Left ventricle myocardium inferior (tissue), 1 donor: ENCODE data around the gene GABRB3. TPM values are rescaled to one million over a fixed set of nuclear protein-coding genes. Genes with fewer than 3 reads are reported as not detected.

ENCODE experiments used
- DNase-seq: peaks from one replicate; pipeline ENCODE4 v3.0.0-alpha.2; 2020
- H3K27ac ChIP-seq: fragments of 200-600 bp; replicated peaks from 2 replicates; pipeline ENCODE4 v1.8.0; 2021
- H3K27me3 ChIP-seq: fragments of 200-600 bp; 2 replicates; pipeline ENCODE4 v1.8.0; 2021; ENCODE audit warnings: low read depth
- H3K36me3 ChIP-seq: fragments of 200-600 bp; 2 replicates; pipeline ENCODE4 v1.8.0; 2021
- H3K4me1 ChIP-seq: fragments of 200-600 bp; 2 replicates; pipeline ENCODE4 v1.8.0; 2021
- H3K4me3 ChIP-seq: fragments of 200-600 bp; 2 replicates; pipeline ENCODE4 v1.8.0; 2021; ENCODE audit warnings: mild to moderate bottlenecking, moderate library complexity
- H3K9me3 ChIP-seq: fragments of 200-600 bp; replicated peaks from 2 replicates; pipeline ENCODE4 v1.8.0; 2021
- intact Hi-C: fragments of 100-400 bp; cut with micrococcal nuclease; formaldehyde crosslinking; loops from one replicate; pipeline ENCODE4 v1.11.0; 2022
- total RNA-seq: library from RNA; stranded (reverse); fragmentation: NEBNext Ultra II Directional; extraction: Animal tissue kit (Norgen Biotek cat#: 25700); gene quantifications from one replicate; pipeline ENCODE4 v1.2.1, GENCODE V29; 2021
- TF ChIP-seq, protein P1 (sequence below): fragments of 200-600 bp; IDR thresholded peaks from 2 replicates; pipeline ENCODE4 v1.8.0; 2021; ENCODE audit warnings: antibody characterized with exemption, mild to moderate bottlenecking, borderline replicate concordance
- donor health status: DM: no; HTN: yes; CAD: no; lungs with severe emphysema.

GABRB3 gene
- total RNA-seq, 1 donor from 2014 or later = 2.4 TPM

DNA sequence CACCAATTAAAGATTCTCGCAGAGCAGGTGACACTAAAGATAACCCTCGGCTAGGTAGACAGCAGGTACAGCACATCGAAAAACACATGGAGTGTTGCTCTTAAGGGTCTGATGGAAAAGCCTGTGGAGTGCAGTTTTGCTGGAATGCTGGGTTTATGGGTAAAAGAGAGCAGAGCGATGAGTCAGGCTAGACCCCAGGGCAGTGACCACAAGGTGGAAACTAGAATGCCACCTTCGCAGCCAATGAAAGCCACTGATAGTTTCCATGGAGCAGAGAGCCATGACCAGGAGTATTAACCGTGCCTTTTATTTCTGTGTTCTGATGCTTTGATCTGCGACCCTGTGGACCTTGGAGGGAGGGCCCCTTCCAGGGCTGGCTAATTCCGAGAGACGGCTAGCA is 149.8 kb downstream of the GABRB3 start:
- TF ChIP-seq, protein P1, sequence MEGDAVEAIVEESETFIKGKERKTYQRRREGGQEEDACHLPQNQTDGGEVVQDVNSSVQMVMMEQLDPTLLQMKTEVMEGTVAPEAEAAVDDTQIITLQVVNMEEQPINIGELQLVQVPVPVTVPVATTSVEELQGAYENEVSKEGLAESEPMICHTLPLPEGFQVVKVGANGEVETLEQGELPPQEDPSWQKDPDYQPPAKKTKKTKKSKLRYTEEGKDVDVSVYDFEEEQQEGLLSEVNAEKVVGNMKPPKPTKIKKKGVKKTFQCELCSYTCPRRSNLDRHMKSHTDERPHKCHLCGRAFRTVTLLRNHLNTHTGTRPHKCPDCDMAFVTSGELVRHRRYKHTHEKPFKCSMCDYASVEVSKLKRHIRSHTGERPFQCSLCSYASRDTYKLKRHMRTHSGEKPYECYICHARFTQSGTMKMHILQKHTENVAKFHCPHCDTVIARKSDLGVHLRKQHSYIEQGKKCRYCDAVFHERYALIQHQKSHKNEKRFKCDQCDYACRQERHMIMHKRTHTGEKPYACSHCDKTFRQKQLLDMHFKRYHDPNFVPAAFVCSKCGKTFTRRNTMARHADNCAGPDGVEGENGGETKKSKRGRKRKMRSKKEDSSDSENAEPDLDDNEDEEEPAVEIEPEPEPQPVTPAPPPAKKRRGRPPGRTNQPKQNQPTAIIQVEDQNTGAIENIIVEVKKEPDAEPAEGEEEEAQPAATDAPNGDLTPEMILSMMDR = no peak
- no peaks in the 10 kb centered on the region for H3K27me3 ChIP-seq
- H3K4me3 ChIP-seq = no peak overlapping the region
- no peak for DNase-seq
- no peaks in the 10 kb centered on the region for H3K36me3 ChIP-seq
- peaks cover 8% of the 10 kb centered on the region for H3K9me3 ChIP-seq
- H3K4me1 ChIP-seq = no peaks in the 10 kb centered on the region
- intact Hi-C loops = no loop called here
- no peak overlapping the region for H3K27ac ChIP-seq

DNA sequence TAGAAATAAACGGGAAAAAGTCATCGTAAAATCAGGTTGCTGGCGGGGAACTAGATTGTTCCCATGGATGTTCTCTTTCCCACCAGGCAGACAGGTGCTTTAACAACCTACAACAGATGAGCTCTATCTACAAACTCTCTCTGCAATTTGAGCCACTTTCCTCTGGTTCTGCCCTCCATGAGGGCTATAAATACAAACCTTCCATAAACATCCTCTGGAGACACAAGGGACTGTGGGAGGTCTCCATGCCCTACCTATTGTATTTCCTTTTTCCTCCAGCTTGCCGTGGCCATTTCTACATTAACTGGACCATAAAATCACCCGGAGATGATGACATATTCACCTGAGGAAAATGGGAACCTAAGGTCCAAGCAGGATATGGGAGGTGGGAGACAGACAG is 151.1 kb downstream of the GABRB3 start:
- no peak for DNase-seq

DNA sequence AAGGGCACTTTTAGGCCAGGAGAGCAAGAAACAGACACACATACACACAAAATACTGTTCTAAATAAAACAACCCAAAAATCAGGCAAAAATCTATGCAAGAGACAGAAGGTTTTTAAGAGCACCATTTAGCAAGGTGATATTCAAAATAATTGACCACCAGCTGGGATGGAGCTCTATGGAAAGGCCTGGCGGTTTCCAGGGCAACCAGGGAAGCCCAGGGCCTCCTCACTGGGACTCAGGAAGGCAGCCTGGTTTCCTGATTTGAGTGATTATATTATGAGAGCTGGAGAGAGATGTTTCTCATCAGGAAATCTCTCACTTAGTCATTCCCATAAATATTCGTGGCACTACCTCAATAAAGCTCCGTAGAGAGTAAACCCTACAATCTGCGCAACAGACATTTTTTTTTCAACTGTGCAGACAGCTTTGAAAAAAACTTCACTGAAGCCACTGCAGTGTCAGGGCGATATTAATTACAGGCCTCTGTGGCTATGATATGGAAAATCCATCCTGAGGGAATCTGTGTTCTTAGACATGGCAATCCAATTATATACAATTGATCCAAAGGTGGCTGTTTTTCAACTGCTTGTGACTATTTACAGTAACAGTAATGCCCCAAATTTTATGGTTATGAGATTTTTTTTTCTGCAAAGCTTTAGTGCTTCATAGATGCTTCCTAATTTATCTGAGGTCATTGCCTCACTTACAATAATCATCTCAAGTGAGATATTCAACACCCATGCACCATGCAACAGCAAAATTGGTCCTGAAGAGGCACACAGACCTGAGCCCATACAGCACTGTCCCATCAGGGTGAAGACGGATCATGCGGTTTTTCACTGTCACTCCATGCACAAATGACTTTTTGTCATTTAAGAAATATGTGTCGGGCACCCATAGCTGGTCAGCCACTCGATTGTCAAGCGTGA is 152.1 kb downstream of the GABRB3 start:
- Histone ChIP-seq H3K4me1 (no peaks in the 10 kb centered on the region), H3K36me3 (no peaks in the 10 kb centered on the region), H3K27me3 (no peaks in the 10 kb centered on the region), H3K27ac (no peak overlapping the region), H3K4me3 (no peak overlapping the region), H3K9me3 (no peaks in the 10 kb centered on the region)
- DNase-seq = no peak
- TF ChIP-seq, protein P1 = no peak
- intact Hi-C loops = no loop called here

More for the DNA sequence above, 151.1 kb downstream of the GABRB3 start:
- no peaks in the 10 kb centered on the region for H3K36me3 ChIP-seq
- H3K4me3 ChIP-seq = no peak overlapping the region
- peaks cover 2% of the 10 kb centered on the region for H3K9me3 ChIP-seq
- intact Hi-C loops = no loop called here
- no peaks in the 10 kb centered on the region for H3K27me3 ChIP-seq
- H3K4me1 ChIP-seq = no peaks in the 10 kb centered on the region
- TF ChIP-seq, protein P1 = no peak
- no peak overlapping the region for H3K27ac ChIP-seq

DNA sequence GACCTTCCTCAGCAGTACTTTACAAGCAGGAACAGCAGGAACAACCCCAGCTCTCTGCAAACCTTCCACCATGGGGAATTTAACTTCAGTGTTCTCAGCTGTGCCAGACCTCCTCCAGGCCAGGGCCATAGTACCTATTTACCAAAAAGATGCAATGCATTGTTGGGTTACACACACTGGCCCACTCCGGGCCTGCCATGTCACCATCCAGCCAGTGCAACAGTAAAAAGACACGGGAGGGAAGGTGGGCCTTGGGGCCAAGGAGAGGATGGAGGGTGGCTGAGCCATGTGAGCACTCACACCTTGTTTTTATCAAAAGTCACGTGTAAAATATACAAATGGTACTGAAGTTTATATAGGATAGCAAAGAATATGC is 157.0 kb downstream of the GABRB3 start:
- intact Hi-C loops = no loop called here
- TF ChIP-seq, protein P1 = no peak
- DNase-seq = no peak
- H3K4me1 ChIP-seq = no peaks in the 10 kb centered on the region
- no peaks in the 10 kb centered on the region for H3K36me3 ChIP-seq
- no peak overlapping the region for H3K27ac ChIP-seq
- H3K4me3 ChIP-seq = no peak overlapping the region
- H3K27me3 ChIP-seq = no peaks in the 10 kb centered on the region
- no peaks in the 10 kb centered on the region for H3K9me3 ChIP-seq

DNA sequence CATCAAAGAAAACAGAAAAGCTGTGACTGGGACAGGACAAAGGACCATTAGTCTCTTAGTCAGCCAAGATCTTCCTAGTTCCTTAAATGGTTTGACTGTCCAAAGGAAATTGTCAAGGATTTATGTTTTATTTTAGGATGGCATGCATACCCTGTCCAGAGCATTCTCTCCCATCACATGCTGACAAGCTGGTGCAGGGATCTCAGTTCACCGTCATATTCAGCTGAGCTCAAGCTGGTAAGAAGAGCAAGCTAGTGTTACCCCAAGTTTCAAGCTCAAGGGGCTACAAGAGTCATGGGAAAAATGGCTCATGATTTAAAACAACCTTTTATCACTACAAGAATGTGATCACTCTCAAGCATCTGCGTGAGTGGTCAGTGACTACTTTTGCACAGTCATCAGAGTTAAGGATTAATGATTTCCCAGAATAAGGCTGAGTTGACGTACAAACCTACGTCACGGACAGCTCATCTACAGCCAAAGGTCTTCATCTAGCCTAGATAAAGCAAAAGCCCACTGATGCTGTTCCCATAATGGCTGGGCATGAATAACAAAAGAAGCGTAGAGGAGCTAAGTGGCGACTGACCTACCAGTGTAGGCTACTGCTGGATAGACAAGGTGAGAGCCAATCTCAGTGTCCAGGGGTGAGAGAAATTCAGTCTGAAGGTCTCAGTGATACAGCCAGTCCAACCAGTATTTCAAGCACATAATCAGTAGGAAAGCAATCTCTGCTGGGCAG is 157.5 kb downstream of the GABRB3 start:
- intact Hi-C loops = no loop called here
- no peak for DNase-seq
- Histone ChIP-seq H3K36me3 (no peaks in the 10 kb centered on the region), H3K9me3 (peaks cover 3% of the 10 kb centered on the region), H3K4me1 (no peaks in the 10 kb centered on the region), H3K4me3 (no peak overlapping the region), H3K27me3 (no peaks in the 10 kb centered on the region), H3K27ac (no peak overlapping the region)
- TF ChIP-seq, protein P1 = no peak
